22Rv1 (cell line): Measurements from ENCODE around the gene ABHD11.

Source experiments
- ZFX ChIP-seq: fragments of 450-650 bp; IDR thresholded peaks from 2 replicates; pipeline ENCODE4 v1.6.1; 2017; ENCODE audit warnings: antibody characterized with exemption, borderline replicate concordance
- TF ChIP-seq, protein P1 (sequence below): fragments of 450-650 bp; IDR thresholded peaks from 2 replicates; pipeline ENCODE4 v1.5.1; 2017; ENCODE audit warnings: mild to moderate bottlenecking

DNA sequence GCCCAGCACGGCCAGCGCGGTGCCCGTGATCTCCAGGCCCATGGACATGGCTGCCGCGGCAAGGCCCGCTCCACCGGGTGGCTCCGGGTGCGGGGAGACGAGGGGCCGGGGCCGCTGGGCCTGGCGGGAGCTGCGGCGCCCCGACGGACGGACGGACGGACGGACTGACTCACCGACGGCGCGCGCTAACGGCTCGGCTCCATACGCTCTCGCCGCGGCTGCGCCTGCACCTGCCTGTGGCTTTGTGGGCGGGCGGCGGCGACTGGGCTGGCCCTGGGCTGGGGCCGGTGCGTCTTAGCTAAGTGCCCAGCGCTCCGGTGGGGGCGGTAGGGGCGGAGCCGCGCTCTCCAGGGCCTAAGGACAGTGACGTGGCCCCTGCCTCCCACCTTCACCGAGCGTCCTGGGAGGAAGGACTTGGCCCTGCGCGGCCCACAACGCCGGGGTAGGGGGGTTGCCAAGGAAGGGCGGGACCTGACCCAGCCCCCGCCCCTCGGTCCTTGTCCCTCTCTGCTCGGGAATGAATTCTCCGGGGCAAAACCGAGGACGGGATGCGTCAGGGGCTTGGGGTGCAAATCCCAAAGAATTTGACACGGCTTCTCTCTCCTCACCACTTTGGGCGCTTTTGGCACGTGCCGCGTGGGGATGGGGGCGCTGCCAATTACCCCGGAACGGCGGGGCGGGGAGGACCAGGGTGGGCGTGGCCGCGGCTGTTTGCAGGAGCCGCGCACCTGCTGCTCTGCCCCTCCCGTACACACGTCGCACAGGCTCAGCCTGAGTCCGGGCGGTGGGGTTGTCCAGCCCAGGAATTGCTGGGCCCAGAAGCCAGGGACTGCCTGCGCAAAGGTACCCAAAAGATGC is 31.6 kb upstream of the ABHD11 start, which contains the start of gene CLDN3:
- TF ChIP-seq, protein P1, sequence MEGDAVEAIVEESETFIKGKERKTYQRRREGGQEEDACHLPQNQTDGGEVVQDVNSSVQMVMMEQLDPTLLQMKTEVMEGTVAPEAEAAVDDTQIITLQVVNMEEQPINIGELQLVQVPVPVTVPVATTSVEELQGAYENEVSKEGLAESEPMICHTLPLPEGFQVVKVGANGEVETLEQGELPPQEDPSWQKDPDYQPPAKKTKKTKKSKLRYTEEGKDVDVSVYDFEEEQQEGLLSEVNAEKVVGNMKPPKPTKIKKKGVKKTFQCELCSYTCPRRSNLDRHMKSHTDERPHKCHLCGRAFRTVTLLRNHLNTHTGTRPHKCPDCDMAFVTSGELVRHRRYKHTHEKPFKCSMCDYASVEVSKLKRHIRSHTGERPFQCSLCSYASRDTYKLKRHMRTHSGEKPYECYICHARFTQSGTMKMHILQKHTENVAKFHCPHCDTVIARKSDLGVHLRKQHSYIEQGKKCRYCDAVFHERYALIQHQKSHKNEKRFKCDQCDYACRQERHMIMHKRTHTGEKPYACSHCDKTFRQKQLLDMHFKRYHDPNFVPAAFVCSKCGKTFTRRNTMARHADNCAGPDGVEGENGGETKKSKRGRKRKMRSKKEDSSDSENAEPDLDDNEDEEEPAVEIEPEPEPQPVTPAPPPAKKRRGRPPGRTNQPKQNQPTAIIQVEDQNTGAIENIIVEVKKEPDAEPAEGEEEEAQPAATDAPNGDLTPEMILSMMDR: no peak
- TF ChIP-seq ZFX: no peak
